SK-N-SH treated with all-trans-retinoic acid at 6 μM for 48 hours (cell line): ENCODE data around the gene ABHD8.

Experiments used
- CSDC2 ChIP-seq: fragments of 250-450 bp; sonication (Bioruptor Pico); IDR thresholded peaks from 2 replicates; pipeline ENCODE4 v1.5.0; 2020; ENCODE audit warnings: mild to moderate bottlenecking, moderate library complexity
- OSR1 ChIP-seq: fragments of 250-450 bp; sonication (Bioruptor Pico); IDR thresholded peaks from 2 replicates; pipeline ENCODE4 v1.8.0; 2022; ENCODE audit warnings: moderate library complexity, mild to moderate bottlenecking, inconsistent platforms
- TSHZ2 ChIP-seq: fragments of 250-450 bp; sonication (Bioruptor Pico); IDR thresholded peaks from 2 replicates; pipeline ENCODE4 v1.5.0; 2020; ENCODE audit warnings: mild to moderate bottlenecking, moderate library complexity
- ZFP3 ChIP-seq: fragments of 250-450 bp; sonication (Bioruptor Pico); IDR thresholded peaks from 2 replicates; pipeline ENCODE4 v1.5.0; 2020; ENCODE audit warnings: mild to moderate bottlenecking, moderate library complexity

- TF ChIP-seq TSHZ2 (CRISPR knock-in tag) (no peak), OSR1 (no peak), CSDC2 (CRISPR knock-in tag) (no peak), ZFP3 (no peak)
These were observed 27.9 kb upstream of the ABHD8 start for GRCh38 chr19:17331045-17331558.
